Measurements from ENCODE around the gene VEGFD.
A peak's percentile ranks its signal among the peaks of the same experiment; 100 is the strongest.

VEGFD gene

DNA sequence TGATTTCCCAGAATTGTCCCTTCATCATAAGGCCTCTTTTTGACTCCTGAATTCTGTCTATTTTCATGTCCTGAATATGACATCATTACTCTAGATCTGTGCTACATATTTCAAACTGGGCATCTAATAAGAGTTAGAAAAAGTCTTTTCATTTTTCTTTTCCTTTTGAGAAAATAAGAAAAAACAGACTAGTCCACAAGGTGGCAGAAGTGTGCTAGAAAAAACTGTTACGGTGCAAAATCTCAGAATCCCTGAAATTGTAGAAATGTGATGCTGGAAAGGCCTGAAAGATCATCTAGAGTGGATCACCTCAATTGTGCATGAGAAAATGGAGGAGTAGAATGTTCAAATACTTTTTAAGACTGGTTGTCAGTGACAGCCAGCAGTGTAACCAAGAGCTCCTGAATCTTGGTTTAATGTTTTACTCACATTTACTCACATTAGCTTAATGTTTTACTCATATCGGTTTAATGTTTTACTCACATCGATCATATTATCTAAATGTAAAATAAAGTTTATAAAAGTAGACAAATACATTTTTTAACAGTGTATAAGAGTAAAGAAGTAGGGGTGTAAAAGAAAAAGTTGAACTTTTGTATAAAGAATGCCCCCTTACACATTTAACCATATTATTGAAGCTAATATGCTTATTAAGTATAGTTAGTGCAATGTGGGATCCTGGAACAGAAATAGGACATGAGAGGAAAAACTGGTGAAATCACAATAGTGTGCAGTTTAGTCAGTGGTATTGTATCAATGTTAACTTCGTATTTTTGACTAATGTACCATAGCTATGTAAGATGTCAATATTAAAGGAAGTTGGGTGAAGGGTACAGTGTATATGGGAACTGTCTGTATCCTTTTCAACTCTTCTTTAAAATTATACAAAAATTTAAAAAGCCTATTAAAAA, 84.0 kb downstream of the VEGFD start:
- DNase-seq = peak; percentile 16 to 58 (median 44)

DNA sequence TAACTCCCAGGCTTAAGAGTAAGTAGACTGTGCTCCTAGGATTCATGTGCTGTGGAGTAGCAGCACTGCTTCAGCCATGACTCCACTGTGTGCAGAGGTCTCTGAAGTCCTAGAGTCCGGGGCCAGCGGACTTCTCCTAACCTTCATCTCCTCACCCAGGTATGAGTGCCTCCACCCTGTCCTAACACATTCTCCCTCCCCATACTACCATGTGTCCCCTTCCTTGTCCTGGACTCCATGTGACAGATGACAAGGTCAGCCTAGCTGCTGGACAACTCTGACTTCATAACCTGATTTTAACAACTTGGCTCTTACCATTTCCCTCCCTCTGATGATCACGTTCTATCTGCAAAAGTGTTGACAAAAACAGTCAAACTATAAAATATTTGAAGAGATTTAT, 85.4 kb downstream of the VEGFD start:
- no peak for DNase-seq

DNA sequence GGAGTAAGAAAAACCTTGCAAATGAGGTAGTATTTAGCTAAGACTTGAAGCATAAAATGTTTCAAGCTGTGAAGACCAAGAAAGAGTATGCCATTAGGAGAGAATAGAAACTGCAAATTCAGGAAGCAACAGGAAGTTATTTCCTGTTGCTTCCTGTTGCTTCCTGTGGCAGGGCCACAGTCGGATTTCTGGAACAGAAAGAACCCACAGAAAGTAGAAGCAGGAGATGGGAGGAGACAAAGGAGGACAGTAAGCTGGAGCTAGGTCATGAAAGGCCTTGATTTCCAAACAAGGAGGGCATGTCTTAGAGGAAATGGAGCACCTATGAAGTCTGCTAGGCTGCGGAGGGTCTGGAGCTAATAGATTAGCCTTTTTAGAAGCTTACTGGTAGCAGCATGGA, 86.0 kb downstream of the VEGFD start:
- DNase-seq = peak; percentile 16 to 50 (median 36)
